Spleen (tissue), 7 donors: ENCODE results near the gene PERCC1.

Source experiments
- POLR2A ChIP-seq, 3 donors: fragments of 450-650 bp; IDR thresholded peaks; one replicate each; pipeline ENCODE4 v1.5.1; 2017; ENCODE audit warnings: antibody characterized with exemption in 3 of 3, mild to moderate bottlenecking in 1 of 3
- TF ChIP-seq, protein P1 (sequence below), 11 experiments: fragments of 200-600 bp in 7 of 11; fragments of 450-650 bp in 4 of 11; sonication (generic) in 4 of 11; IDR thresholded peaks in 8 of 11; conservative IDR thresholded peaks in 3 of 11; 1 replicate in 7 of 11; 2 replicates in 4 of 11; pipeline versions ENCODE4 v1.4.0 to v1.8.0; 2016 to 2021; ENCODE audit warnings: antibody characterized with exemption in 11 of 11, inconsistent platforms in 4 of 11, mild to moderate bottlenecking in 1 of 11
- donor health status: DM: no; HTN: no; CAD: no; lungs with moderate emphysema.
- donor health status: DM: no; HTN: no; CAD: no.
- donor health status: DM: no; HTN: no; CAD: no.

DNA sequence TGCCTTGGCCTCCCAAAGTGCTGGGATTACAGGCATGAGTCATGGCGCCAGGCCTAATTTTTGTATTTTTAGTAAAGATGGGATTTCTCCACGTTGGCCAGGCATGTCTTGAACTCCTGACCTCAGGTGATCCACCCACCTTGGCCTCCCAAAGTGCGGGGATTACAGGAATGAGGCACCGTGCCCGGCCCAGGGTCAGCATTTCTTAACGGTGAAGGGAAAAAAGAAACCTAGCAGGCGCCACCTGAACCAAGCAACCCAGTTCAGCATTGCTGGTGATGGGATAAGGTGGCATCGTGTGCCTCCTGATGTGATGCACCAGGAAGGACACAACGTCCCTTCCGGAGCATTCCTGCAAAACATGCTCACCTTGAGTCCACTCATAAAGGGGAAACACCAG lies 46.2 kb downstream of the PERCC1 start:
- TF ChIP-seq POLR2A (IDR thresholded peaks at IDR 0.05), result no peak
- TF ChIP-seq, protein P1, sequence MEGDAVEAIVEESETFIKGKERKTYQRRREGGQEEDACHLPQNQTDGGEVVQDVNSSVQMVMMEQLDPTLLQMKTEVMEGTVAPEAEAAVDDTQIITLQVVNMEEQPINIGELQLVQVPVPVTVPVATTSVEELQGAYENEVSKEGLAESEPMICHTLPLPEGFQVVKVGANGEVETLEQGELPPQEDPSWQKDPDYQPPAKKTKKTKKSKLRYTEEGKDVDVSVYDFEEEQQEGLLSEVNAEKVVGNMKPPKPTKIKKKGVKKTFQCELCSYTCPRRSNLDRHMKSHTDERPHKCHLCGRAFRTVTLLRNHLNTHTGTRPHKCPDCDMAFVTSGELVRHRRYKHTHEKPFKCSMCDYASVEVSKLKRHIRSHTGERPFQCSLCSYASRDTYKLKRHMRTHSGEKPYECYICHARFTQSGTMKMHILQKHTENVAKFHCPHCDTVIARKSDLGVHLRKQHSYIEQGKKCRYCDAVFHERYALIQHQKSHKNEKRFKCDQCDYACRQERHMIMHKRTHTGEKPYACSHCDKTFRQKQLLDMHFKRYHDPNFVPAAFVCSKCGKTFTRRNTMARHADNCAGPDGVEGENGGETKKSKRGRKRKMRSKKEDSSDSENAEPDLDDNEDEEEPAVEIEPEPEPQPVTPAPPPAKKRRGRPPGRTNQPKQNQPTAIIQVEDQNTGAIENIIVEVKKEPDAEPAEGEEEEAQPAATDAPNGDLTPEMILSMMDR (IDR thresholded peaks at IDR 0.05 in 8 of 11, conservative IDR thresholded peaks at IDR 0.05 in 3 of 11), result no peak
